H9 (cell line): ENCODE results near the gene TSSK2. TPM values are rescaled to one million over a fixed set of nuclear protein-coding genes. Genes with fewer than 3 reads are reported as not detected.

Experiments
- DNase-seq: peaks from one replicate; pipeline ENCODE4 v3.0.0-alpha.2; 2017
- H2AFZ ChIP-seq: one replicate; pipeline ENCODE4 v1.6.1; 2013; ENCODE audit warnings: mild to moderate bottlenecking, low read length, control low read depth, moderate library complexity
- H2AK5ac ChIP-seq: 2 replicates; pipeline ENCODE4 v1.6.1; 2013; ENCODE audit warnings: low read length, control low read depth, mixed read lengths; ENCODE audit not compliant: insufficient read length
- H2BK120ac ChIP-seq: one replicate; pipeline ENCODE4 v1.6.1; 2013; ENCODE audit warnings: low read depth, mild to moderate bottlenecking, low read length, control low read depth, inconsistent platforms; ENCODE audit not compliant: poor library complexity, severe bottlenecking
- H2BK12ac ChIP-seq: 2 replicates; pipeline ENCODE4 v1.6.1; 2013; ENCODE audit warnings: low read length, control low read depth, mixed read lengths, low read depth; ENCODE audit not compliant: insufficient read length
- H2BK15ac ChIP-seq: 2 replicates; pipeline ENCODE4 v1.6.1; 2013; ENCODE audit warnings: low read depth, low read length, control low read depth
- H2BK20ac ChIP-seq: one replicate; pipeline ENCODE4 v1.6.1; 2013; ENCODE audit warnings: low read depth, mild to moderate bottlenecking, low read length, control low read depth, inconsistent platforms; ENCODE audit not compliant: poor library complexity, severe bottlenecking
- H2BK5ac ChIP-seq: 2 replicates; pipeline ENCODE4 v1.6.1; 2013; ENCODE audit warnings: low read length, control low read depth, mixed read lengths; ENCODE audit not compliant: insufficient read length
- H3K14ac ChIP-seq: 2 replicates; pipeline ENCODE4 v1.6.1; 2013; ENCODE audit warnings: low read length, control low read depth; ENCODE audit not compliant: insufficient read depth
- H3K18ac ChIP-seq: 2 replicates; pipeline ENCODE4 v1.6.1; 2013; ENCODE audit warnings: low read depth, mild to moderate bottlenecking, mixed read lengths, low read length, control low read depth; ENCODE audit not compliant: insufficient read length
- H3K23ac ChIP-seq: 2 replicates; pipeline ENCODE4 v1.6.1; 2013; ENCODE audit warnings: low read length, control low read depth, mixed read lengths, low read depth; ENCODE audit not compliant: insufficient read length
- H3K23me2 ChIP-seq: 2 replicates; pipeline ENCODE4 v1.6.1; 2013; ENCODE audit warnings: low read depth, mild to moderate bottlenecking, mixed read lengths, low read length, control low read depth; ENCODE audit not compliant: insufficient read length, poor library complexity, severe bottlenecking
- H3K27ac ChIP-seq: 2 replicates; pipeline ENCODE4 v1.5.1; 2013; ENCODE audit warnings: low read length, control low read depth, mixed read lengths, low read depth; ENCODE audit not compliant: insufficient read length
- H3K27me3 ChIP-seq: 2 replicates; pipeline ENCODE4 v1.6.1; 2013; ENCODE audit warnings: low read length, control low read depth, inconsistent platforms; ENCODE audit not compliant: insufficient read depth
- H3K4ac ChIP-seq: 2 replicates; pipeline ENCODE4 v1.6.1; 2013; ENCODE audit warnings: low read depth, mild to moderate bottlenecking, control low read depth, inconsistent platforms, low read length, moderate library complexity
- H3K4me1 ChIP-seq: 2 replicates; pipeline ENCODE4 v1.6.1; 2013; ENCODE audit warnings: low read length, control low read depth, inconsistent platforms; ENCODE audit not compliant: insufficient read depth
- H3K4me2 ChIP-seq: 2 replicates; pipeline ENCODE4 v1.6.1; 2013; ENCODE audit warnings: low read length, control low read depth, mixed read lengths; ENCODE audit not compliant: insufficient read length, insufficient read depth
- H3K56ac ChIP-seq: 2 replicates; pipeline ENCODE4 v1.6.1; 2013; ENCODE audit warnings: low read depth, mild to moderate bottlenecking, mixed read lengths, low read length, control low read depth; ENCODE audit not compliant: insufficient read length
- H3K79me1 ChIP-seq: 2 replicates; pipeline ENCODE4 v1.6.1; 2013; ENCODE audit warnings: low read depth, mild to moderate bottlenecking, moderate library complexity, low read length, control low read depth, inconsistent platforms; ENCODE audit not compliant: insufficient read depth, poor library complexity, severe bottlenecking
- H3K79me2 ChIP-seq: 2 replicates; pipeline ENCODE4 v1.6.1; 2013; ENCODE audit warnings: low read length, control low read depth, inconsistent platforms; ENCODE audit not compliant: insufficient read depth
- H3K9ac ChIP-seq: 2 replicates; pipeline ENCODE4 v1.6.1; 2013; ENCODE audit warnings: low read length, control low read depth, mixed read lengths; ENCODE audit not compliant: insufficient read length; ENCODE audit errors: extremely low read depth
- H3K9me3 ChIP-seq: one replicate; pipeline ENCODE4 v1.6.1; 2013; ENCODE audit warnings: low read depth, low read length, inconsistent platforms; ENCODE audit not compliant: control insufficient read depth
- H3T11ph ChIP-seq: one replicate; pipeline ENCODE4 v1.6.1; 2013; ENCODE audit warnings: mild to moderate bottlenecking, low read length, control low read depth, inconsistent platforms
- H4K20me1 ChIP-seq: one replicate; pipeline ENCODE4 v1.6.1; 2013; ENCODE audit not compliant: control insufficient read depth, insufficient read length, insufficient read depth
- H4K5ac ChIP-seq: 2 replicates; pipeline ENCODE4 v1.6.1; 2013; ENCODE audit warnings: low read depth, mild to moderate bottlenecking, mixed read lengths, low read length, control low read depth; ENCODE audit not compliant: insufficient read length
- H4K8ac ChIP-seq: replicated peaks from 2 replicates; pipeline ENCODE4 v1.6.1; 2013; ENCODE audit warnings: low read length, control low read depth, mixed read lengths, low read depth; ENCODE audit not compliant: insufficient read length
- H4K91ac ChIP-seq: 2 replicates; pipeline ENCODE4 v1.6.1; 2013; ENCODE audit warnings: low read depth, mild to moderate bottlenecking, moderate library complexity, mixed read lengths, low read length, control low read depth; ENCODE audit not compliant: insufficient read length
- H3K27ac Mint-ChIP-seq, 3 experiments: 2 replicates in 2 of 3; 3 replicates in 1 of 3; pipeline ENCODE4 v1.8.0; 2020 to 2021; ENCODE audit warnings: mixed read lengths in 3 of 3, mild to moderate bottlenecking in 1 of 3, moderate library complexity in 1 of 3
- H3K27me3 Mint-ChIP-seq: 2 replicates; pipeline ENCODE4 v1.8.0; 2021; ENCODE audit warnings: low read depth, mild to moderate bottlenecking, moderate library complexity, mixed read lengths
- H3K36me3 Mint-ChIP-seq, 3 experiments: 2 replicates in 2 of 3; 3 replicates in 1 of 3; pipeline ENCODE4 v1.8.0; 2020 to 2021; ENCODE audit warnings: low read depth in 3 of 3, mixed read lengths in 3 of 3; ENCODE audit not compliant: insufficient read depth in 1 of 3
- H3K4me1 Mint-ChIP-seq, 2 experiments: 2 replicates each; pipeline ENCODE4 v1.8.0; 2020; ENCODE audit warnings: mixed read lengths in 2 of 2
- H3K4me3 Mint-ChIP-seq, 2 experiments: 2 replicates in 1 of 2; 3 replicates in 1 of 2; pipeline ENCODE4 v1.8.0; 2020 to 2021; ENCODE audit warnings: mild to moderate bottlenecking in 2 of 2, mixed read lengths in 2 of 2, moderate library complexity in 1 of 2
- H3K9me3 Mint-ChIP-seq, 2 experiments: 2 replicates in 1 of 2; 3 replicates in 1 of 2; pipeline ENCODE4 v1.8.0; 2020; ENCODE audit warnings: mild to moderate bottlenecking in 2 of 2, mixed read lengths in 2 of 2, moderate library complexity in 1 of 2
- CTCF ChIP-seq: fragments of 200-600 bp; sonication (generic); conservative IDR thresholded peaks from 3 replicates; pipeline ENCODE4 v1.8.0; 2021; ENCODE audit warnings: antibody characterized with exemption, mild to moderate bottlenecking
- WGBS: extraction: QIAGEN DNeasy Blood & Tissue Kit; methylation state at CpG from one replicate; pipeline ENCODE4 v1.1.7; 2013; ENCODE audit warnings: missing lambda C conversion rate, low lambda C conversion rate, mixed read lengths; ENCODE audit not compliant: insufficient read length; ENCODE audit errors: extremely low coverage; 5-methylcytosine and 5-hydroxymethylcytosine counted together
- total RNA-seq: library from RNA; stranded (reverse); gene quantifications from 2 replicates; pipeline ENCODE4 v1.2.1, GENCODE V29; 2021

The TSSK2 gene
- total RNA-seq, 1 experiment from 2014 or later = not detected

DNA sequence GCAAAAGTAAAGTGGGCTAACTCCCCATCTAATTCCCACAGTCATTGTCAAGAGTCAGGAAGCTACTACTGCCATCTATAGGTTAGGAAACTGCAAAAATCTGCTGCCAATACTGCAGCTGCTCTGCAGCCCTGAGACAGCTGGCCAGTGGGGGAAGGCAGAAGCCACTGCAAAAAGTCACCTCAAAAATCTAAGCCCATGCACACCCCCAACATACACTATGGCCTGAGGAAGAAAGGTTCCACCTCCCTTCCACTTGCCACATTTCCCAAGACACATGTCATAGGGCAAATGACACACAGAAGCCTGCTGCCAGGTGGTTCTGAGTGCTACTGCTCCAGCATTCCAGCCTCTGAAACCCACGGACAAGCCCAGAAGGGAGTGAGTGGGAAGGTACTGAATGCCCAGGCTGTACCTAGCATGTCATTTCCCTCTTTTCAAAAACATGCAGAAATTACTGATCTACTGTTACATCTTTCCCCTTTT, 45.8 kb upstream of the TSSK2 start:
- H4K91ac ChIP-seq = no peak overlapping the region
- H3K4me2 ChIP-seq = no peak overlapping the region
- H3K79me2 ChIP-seq = no peaks in the 10 kb centered on the region
- Mint-ChIP-seq H3K27me3 (no peaks in the 10 kb centered on the region), H3K4me3 (no peak overlapping the region), H3K9me3 (peaks cover 4 to 7% of the 10 kb centered on the region in 2 experiments; a peak in 4 of 5 replicates), H3K36me3 (peaks cover 21 to 36% (median 36%) of the 10 kb centered on the region in 3 experiments), H3K27ac (peak overlapping the region in 2 of 3 experiments; percentile 17 to 70; a peak in 3 of 7 replicates), H3K4me1 (peaks cover 7 to 14% of the 10 kb centered on the region in 2 experiments)
- H3K9me3 ChIP-seq = no peaks in the 10 kb centered on the region
- peak; percentile 56; the same call in 2 of the 3 replicates for TF ChIP-seq CTCF
- H3K9ac ChIP-seq = no peak overlapping the region
- H3K18ac ChIP-seq = no peak overlapping the region
- H2BK15ac ChIP-seq = no peak overlapping the region
- no peak overlapping the region for H2BK12ac ChIP-seq
- no peak overlapping the region for H2BK5ac ChIP-seq
- H3K27me3 ChIP-seq = no peaks in the 10 kb centered on the region
- no peak for DNase-seq
- no peaks in the 10 kb centered on the region for H3K23me2 ChIP-seq
- H4K8ac ChIP-seq = no peak overlapping the region
- no peak overlapping the region for H2AFZ ChIP-seq
- H2BK20ac ChIP-seq = no peak overlapping the region
- no peak overlapping the region for H3K56ac ChIP-seq
- H3K79me1 ChIP-seq = no peaks in the 10 kb centered on the region
- no peak overlapping the region for H3T11ph ChIP-seq
- H3K23ac ChIP-seq = no peak overlapping the region
- WGBS = no CpG with 5 or more reads among the region's 1 CpG
- H4K20me1 ChIP-seq = no peaks in the 10 kb centered on the region
- H3K4ac ChIP-seq = no peak overlapping the region
- no peak overlapping the region for H4K5ac ChIP-seq
- H3K27ac ChIP-seq = no peak overlapping the region
- no peak overlapping the region for H2AK5ac ChIP-seq
- no peak overlapping the region for H2BK120ac ChIP-seq
- H3K14ac ChIP-seq = no peak overlapping the region
- H3K4me1 ChIP-seq = peaks cover 3% of the 10 kb centered on the region; the same call in 1 of the 2 replicates
